ENCODE data around the gene CORIN.

GRCh38 chr4:47698837-47699236 is 139.0 kb downstream of the CORIN start:
- no peak for TF ChIP-seq FOXM1 (IDR thresholded peaks at IDR 0.05; ENCODE audit: borderline replicate concordance)
- TF ChIP-seq, protein P1, sequence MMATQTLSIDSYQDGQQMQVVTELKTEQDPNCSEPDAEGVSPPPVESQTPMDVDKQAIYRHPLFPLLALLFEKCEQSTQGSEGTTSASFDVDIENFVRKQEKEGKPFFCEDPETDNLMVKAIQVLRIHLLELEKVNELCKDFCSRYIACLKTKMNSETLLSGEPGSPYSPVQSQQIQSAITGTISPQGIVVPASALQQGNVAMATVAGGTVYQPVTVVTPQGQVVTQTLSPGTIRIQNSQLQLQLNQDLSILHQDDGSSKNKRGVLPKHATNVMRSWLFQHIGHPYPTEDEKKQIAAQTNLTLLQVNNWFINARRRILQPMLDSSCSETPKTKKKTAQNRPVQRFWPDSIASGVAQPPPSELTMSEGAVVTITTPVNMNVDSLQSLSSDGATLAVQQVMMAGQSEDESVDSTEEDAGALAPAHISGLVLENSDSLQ (IDR thresholded peaks at IDR 0.05): no peak

Data from HEK293T (cell line).